HG03060 (cell line): ENCODE results near the gene WARS2.
"Not testable (repeated sequence)": the region's sequence is repeated elsewhere in the genome, so short reads cannot be mapped to it uniquely, and the experiment has no call there.

Experiments
- ATAC-seq: cut with Tn5 transposase; IDR thresholded peaks from one replicate; pipeline ENCODE4 v1.9.1; 2021; ENCODE audit warnings: low read depth, moderate number of reproducible peaks; ENCODE audit not compliant: unreplicated experiment

Gene WARS2

DNA sequence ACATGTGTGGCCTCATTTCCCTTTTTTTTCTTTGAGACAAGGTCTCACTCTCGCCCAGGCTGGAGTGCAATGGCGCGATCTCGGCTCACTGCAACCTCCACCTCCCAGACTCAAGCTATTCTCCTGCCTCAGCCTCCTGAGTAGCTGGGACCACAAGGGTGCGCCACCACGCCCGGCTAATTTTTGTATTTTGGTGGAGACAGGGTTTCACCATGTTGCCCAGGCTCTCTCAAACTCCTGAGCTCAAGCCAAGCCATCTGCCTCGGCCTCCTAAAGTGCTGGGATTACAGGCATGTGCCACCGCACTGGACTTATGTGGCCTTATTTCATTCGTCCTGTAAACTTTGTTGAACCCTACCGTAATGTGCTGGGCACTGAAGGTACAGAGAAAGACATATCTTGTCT, 569 bp upstream of the WARS2 start:
- no peak for ATAC-seq

DNA sequence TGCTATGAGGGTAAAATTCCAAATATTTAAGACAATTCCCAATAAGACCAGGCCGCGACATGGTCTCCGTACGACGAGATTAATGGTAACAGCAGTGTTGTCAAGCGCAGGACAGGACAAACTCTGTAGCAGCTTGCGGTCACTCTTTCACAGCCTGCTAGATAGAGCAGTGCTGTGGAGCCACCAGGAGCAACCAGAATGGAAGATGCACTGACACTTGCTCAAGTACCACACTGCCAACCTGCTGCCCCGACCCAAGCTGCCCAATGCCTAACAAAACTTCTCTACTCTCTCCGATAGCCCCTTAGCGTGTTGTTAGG, 636 bp downstream of the WARS2 start:
- peak; percentile 17 for ATAC-seq

DNA sequence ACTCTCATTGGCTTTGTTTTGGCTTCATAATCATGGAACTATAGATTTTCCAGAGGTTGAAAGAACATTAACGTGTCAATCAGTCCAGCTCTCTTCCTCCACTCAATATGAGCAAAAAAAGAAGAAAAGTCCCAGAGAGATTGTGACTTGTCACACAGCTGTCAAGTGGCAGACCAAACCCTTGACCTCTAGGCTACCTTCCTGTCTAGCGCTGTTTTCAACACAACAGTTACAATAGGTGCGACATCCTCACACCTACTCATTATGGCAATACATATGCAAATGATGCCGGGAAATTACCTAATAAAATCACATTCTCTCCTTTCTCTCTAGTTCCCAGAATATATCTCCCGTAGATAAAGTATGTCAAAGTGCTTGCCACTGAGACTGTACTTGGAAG, 1.1 kb downstream of the WARS2 start:
- peak; percentile 31 for ATAC-seq

DNA sequence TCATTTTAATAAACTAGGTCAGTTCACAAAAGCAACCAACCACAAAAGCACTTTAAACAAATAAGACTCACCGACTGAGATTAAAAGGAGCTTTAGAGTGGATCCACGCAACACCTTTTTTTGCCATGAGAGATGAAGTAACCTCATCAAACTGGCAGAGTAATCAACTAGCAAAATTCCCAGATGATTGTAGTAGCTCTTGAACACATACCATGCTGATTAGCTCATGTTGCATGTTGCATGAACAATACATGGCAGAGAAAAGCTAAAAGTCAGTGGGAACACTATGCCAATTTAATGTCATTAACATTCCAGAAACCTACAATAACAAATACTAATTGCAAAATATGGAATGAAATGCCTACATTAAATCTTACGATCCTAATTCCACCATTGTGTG, 4.1 kb downstream of the WARS2 start:
- no peak for ATAC-seq

DNA sequence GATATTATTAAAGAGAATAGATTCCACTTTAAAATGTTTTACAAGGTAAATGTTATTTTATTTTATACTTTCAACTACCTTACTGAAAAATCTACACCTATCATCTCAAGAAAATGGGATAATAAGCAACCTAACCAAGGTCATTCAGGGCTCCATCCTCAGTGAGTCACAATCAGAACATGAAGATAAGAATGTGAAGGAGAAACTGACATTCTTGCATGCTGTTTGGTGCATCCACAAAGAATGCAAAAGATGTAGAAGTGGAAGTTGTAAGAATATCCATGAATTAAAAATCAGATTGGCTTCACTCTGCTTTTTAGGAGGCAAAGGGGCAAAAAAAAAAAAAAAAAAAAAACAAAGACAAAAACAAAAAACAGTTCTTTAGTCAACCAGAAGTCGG, 6.5 kb downstream of the WARS2 start:
- ATAC-seq, result no peak

DNA sequence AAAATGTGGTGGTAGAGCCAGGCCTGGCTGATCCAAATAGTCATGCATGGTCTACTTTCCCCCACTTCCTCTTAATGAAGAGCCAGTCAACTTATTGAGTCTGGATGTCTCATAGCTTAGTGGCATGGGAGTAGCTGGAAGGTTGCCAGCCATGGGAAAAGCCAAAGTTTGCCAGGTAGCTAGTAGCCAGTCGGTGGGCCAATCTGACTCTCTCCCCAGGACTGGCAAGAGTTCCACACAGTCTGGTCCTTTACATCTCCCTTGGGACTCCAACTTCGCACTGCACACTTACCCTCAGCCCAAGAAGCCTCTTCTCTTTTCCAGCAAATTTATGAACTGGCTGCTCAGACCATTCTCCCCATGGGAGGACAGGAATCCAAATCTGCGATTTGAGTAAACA, 8.3 kb downstream of the WARS2 start:
- no peak for ATAC-seq

DNA sequence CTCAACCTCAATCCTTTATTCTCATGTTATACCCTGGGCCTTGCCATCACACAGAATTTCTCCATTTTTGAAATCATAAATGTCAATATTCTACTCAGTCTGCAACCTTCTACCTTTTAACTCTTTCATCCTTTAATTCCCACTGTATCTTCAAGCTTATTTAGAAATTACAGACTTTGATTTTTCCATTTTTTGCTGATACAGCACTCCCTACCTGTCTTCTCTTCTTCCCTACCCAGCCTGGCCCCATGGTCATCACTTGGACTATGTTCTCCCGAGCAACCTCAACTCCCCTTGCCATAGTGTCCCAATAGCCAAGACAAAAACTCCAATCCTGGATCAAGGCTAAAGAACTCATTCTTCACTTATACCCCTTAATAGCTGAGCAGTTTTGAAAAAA, 14.6 kb downstream of the WARS2 start:
- no peak for ATAC-seq

GRCh38 chr1:119124764-119125163, 15.7 kb downstream of the WARS2 start:
- no peak for ATAC-seq

GRCh38 chr1:119121872-119122271, 18.6 kb downstream of the WARS2 start:
- not testable (repeated sequence) for ATAC-seq

GRCh38 chr1:119116725-119117124, 23.7 kb downstream of the WARS2 start:
- no peak for ATAC-seq

DNA sequence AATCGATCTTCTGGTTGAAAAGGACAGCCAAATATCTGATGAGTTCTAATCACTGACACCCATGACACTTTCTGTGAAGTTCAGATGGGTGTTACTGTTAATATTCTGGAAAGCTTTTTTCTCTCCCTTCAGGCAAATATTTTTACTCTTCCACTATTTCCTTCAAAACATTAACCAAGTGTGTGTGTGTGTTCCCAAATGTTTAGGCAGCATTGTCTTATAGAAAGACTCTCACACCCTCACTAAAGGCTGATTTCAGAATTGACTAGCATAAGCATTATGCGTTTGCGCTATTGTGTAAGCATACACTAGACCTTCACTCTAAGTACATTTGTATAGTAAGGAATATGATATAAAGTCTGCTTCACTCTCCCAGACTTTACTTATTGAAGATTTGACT, 24.7 kb downstream of the WARS2 start:
- ATAC-seq, result no peak

DNA sequence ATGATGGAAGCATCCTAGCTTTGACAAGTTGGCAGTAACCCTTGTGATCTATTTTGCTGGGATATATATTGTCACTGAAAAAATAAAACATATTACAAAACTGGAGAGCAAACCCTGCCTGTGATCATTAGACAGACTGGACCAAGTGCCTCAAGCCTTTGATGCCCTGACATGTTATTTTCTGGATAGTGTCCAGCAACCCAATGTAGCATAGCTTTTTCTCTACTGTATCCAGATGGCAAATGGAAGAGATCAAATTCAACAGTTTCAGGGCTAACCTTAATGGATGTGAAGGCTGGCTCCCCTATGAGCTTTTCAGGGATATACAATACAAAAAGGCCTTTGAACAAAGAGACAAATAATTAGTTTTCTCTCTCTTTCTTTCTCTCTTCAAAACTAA, 25.1 kb downstream of the WARS2 start:
- no peak for ATAC-seq

GRCh38 chr1:119114786-119115185, 25.7 kb downstream of the WARS2 start:
- ATAC-seq, result no peak

DNA sequence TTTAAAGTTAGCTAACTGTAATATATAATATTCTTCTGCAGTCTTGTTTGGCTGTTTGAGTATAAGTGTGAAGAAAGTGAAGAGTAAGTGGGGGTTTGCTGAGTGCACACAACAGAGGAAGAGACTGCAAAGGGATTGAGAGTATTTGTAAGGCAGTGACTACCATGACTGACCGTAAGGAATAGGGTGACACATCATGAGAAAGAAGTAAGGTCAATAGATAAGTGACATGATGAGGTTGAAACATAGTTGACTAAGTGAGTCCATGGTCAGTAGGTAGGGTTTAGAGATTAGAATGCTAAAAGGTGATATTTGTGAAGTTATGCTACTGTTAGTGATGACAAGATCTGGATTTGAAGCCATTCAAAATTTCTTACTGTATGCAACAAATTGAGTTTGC, 27.7 kb downstream of the WARS2 start:
- no peak for ATAC-seq

GRCh38 chr1:119112244-119112643, 28.2 kb downstream of the WARS2 start:
- no peak for ATAC-seq

GRCh38 chr1:119108988-119109387, 31.5 kb downstream of the WARS2 start:
- ATAC-seq, result no peak

DNA sequence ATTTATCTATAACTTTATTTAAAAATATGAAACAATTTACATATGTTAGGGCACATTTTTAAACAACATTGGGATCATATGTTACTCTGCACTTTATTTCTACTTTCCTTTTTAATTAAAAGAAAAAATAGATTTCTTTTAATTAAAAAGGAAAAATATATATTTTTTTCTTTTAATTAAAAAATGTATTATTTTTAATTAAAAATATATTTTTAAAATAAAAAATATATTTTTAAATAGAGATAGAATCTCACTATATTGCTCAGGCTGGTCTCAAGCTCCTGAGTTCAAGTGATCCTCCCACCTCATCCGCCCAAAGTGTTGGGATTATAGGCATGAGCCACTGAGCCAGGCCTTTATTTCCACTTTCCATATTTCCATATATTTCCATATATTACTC, 36.7 kb downstream of the WARS2 start:
- no peak for ATAC-seq

DNA sequence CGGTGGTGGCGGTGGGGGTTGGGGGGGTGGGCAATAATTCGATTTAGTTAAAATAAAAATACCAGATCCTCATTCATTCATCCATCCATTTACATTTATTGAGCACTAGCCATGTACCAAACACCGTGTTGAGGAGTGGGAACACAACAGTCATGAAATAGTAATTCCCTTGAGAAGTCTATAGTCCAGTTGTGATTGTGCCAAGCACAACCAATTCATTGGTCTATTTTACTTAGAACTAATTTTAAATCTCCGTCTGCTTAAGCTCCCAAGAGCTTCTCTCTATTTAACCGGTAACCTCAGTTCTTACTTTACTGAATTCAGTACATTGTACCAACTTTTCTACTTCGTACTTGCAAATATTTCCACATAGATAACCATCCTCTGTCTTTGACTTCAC, 38.4 kb downstream of the WARS2 start:
- no peak for ATAC-seq

GRCh38 chr1:119101563-119101962, 38.9 kb downstream of the WARS2 start:
- no peak for ATAC-seq

- no peak for ATAC-seq
Measured at GRCh38 chr1:119099775-119100174, 40.7 kb downstream of the WARS2 start.

- no peak for ATAC-seq
Measured at GRCh38 chr1:119097380-119097779, 43.1 kb downstream of the WARS2 start.

DNA sequence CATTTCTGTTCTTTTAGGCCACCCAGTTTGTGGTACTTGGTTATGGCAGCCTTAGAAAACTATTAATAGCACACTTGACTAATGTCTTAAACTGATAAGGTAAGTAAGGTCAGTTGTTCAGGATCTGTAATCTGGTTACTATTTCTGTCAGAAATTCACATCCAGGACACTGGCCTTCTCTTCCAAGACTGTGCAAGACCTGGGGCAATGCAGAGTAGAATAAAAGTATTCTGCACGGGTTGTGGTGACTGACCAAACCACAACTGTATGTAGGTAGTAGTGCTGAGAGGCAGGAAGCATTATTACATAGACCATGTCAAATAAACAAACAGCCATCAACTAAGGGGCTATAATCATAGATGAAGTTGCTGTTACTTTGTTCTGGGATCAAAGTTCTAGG, 46.7 kb downstream of the WARS2 start:
- ATAC-seq, result no peak

DNA sequence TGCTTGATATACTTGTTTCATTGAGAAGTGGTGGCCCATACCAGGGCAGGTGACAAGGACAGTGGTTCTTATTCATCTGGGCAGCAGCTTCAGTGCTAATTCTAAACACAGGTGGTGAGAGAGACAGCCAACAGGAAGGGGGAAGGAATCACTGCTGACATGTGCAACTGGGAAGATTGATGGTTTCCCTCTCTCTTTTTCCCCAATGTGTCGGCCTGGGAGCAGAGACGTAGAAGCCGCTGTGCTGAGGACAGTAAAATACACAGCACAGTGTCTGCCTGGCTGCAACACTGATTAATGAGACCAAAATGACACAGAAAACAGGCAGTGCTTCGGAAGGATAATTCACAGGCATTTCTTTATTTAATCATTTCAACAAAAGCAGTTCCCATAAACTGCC, 48.8 kb downstream of the WARS2 start:
- ATAC-seq, result no peak

DNA sequence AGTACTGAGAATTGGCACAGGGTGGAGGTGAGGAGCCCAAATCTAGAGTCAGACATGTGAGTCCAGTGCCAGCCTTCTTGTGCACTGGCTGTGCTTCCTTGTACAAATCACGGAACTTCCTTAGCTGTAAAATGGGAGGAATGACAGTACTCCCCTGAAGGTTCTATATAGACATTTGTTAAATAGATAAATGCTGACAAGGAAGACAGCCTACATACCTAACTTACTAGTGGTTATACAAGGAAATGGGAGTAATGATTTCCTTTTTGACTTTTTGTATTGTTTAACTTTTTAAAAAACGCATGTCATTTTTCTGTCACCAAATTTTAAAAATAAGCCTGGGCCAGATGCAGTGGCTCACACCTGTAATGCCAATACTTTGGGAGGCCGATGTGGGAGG, 50.2 kb downstream of the WARS2 start:
- no peak for ATAC-seq
